K562 (cell line): ENCODE results near the gene MSH3.

Experiments
- CTCF ChIP-seq, 3 experiments: IDR thresholded peaks in 2 of 3; conservative IDR thresholded peaks in 1 of 3; 2 replicates each; pipeline ENCODE4 v1.5.1; 2011 to 2012; ENCODE audit warnings: low read length in 3 of 3, mild to moderate bottlenecking in 3 of 3, control low read depth in 2 of 3, improper control_type of control experiment in 1 of 3, inconsistent platforms in 1 of 3, low read depth in 1 of 3, mixed read lengths in 1 of 3, moderate library complexity in 1 of 3; ENCODE audit not compliant: insufficient read depth in 2 of 3
- SIN3A ChIP-seq, 2 experiments: fragments of 150-350 bp in 1 of 2; IDR thresholded peaks; 2 replicates each; pipeline ENCODE4 v1.6.1; 2011 to 2016; ENCODE audit warnings: borderline replicate concordance in 2 of 2, low read depth in 2 of 2, low read length in 2 of 2, mild to moderate bottlenecking in 2 of 2, moderate library complexity in 2 of 2; ENCODE audit not compliant: control insufficient read depth in 1 of 2

- TF ChIP-seq CTCF (IDR thresholded peaks at IDR 0.05 in 2 of 3, conservative IDR thresholded peaks at IDR 0.05 in 1 of 3; ENCODE audit: insufficient read depth in 2 of 3, low read depth in 1 of 3, low read length in 3 of 3): no peak
- TF ChIP-seq SIN3A (IDR thresholded peaks at IDR 0.05; ENCODE audit: borderline replicate concordance in 2 of 2, control insufficient read depth in 1 of 2, low read depth in 2 of 2, low read length in 2 of 2): no peak
These were observed 251.0 kb downstream of the MSH3 start for GRCh38 chr5:80905405-80905804.
